Hippocampal formation (tissue), 2 donors: Measurements from ENCODE around the gene CFHR3.
"Not testable (repeated sequence)": the region's sequence is repeated elsewhere in the genome, so short reads cannot be mapped to it uniquely, and the experiment has no call there.

Experiments
- DNase-seq, 2 donors: peaks; one replicate each; lab custom pipeline; 2025; lab: John Stamatoyannopoulos, UW

Gene CFHR3

DNA sequence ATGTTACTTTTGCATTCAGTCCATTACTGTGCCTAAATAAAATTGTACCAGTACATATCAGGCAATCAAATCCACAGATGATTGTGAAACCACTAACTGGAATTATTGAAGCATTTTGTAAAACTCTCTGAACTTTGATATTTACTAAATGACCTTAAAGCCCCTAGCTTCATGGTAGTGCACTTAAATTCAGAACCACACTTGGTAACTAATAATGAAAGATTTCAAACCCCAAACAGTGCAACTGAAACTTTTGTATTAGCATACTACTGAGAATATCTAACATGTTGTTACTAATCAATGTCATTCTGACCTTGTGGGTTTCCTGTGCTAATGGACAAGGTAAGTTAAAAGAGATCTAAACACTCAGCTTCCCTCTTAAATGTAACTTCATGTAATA, at the start of gene CFHR3:
TSS of gene CFHR3 (plus strand) at position 238 of the 400 bp plus-strand sequence. CDS start at position 285, 47 bp downstream.
- DNase-seq, result no peak

DNA sequence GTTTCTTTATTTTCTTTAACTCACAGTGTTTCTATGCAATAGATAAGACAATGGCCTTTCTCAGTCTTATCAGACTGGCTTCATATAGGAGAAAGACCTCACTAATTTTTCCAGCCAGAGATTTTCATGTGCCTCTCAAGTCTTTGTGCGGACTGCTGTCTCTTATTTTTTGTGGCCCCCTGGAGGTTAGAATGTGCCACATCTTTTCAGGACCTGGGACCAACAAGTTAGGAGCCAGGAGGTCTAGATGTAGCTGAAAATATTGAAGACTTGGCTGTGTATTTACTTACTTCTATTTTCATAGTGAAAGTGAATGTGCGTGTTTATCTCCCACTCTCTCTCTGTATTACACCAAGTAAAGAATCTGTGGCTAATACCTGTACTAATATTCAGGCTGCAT, 42.1 kb upstream of the CFHR3 start:
- DNase-seq, result no peak

- DNase-seq, result no peak
Measured at GRCh38 chr1:196733091-196733970, 41.3 kb upstream of the CFHR3 start.

DNA sequence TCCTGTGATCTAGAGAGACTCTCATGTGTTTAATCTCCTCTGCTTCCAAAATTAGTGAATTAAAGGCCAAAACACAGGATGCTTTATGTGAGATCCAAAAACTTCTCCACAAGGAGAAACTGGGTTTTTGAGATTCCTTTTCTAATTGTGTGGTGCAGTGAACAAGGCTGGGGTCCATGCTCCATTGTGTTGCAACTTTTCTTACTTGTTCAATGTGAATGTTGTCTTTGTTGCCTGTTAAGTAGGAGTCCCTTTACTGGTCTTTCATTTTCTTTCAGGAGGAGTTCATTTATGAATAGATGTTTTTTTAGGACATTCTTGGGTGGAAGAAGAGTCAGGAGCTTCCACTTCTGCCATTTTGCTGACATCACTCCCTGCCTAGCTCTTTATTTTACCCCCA, 40.6 kb upstream of the CFHR3 start:
- DNase-seq, result no peak

DNA sequence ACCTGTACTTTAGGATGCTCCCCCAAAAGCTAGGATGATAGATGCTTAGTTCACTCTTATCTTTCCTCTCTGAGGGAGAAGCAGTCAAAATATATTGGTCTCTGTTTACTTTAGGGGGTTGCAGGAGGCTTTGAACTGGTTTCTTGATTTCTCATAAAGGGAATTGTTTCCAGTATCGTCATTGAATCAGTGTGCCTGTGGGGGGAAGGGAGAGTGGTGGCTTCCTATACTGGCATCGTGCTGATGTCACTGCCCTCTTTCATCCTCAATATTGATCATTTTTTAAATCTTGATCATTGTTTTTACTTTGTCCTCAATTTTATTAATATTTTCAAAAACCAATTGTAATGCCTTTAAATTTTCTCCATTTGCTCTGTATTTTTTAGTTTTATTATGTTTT, 40.2 kb upstream of the CFHR3 start:
- no peak for DNase-seq

GRCh38 chr1:196738730-196739129, 35.9 kb upstream of the CFHR3 start:
- no peak for DNase-seq

GRCh38 chr1:196743244-196743643, 31.4 kb upstream of the CFHR3 start:
- DNase-seq, result not testable (repeated sequence)

GRCh38 chr1:196765019-196765740, 9.5 kb upstream of the CFHR3 start:
- DNase-seq, result not testable (repeated sequence)

GRCh38 chr1:196769823-196770222, 4.8 kb upstream of the CFHR3 start:
- not testable (repeated sequence) for DNase-seq

GRCh38 chr1:196773713-196774112, 927 bp upstream of the CFHR3 start:
- DNase-seq, result no peak

DNA sequence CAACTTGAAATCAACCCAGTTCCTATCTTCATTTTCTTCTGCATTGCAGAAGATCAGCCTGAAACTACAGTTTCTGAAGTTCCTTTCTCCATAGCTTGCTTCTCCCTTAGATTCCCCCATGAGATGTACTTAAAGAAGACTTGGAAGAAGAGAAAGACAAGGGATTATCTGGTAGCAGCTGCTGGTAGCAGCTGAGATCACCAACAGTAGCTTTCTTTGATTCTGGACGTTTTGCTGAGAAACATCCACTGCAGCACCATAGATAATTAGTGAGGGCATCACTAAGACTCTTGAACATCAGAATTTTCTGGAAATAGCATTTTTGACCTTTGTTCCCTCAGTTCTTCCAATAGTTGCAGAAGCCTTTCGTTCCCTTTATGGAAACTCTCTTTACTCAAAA, 465 bp upstream of the CFHR3 start:
- DNase-seq, result no peak

GRCh38 chr1:196777603-196778002, 3.0 kb downstream of the CFHR3 start:
- no peak for DNase-seq

DNA sequence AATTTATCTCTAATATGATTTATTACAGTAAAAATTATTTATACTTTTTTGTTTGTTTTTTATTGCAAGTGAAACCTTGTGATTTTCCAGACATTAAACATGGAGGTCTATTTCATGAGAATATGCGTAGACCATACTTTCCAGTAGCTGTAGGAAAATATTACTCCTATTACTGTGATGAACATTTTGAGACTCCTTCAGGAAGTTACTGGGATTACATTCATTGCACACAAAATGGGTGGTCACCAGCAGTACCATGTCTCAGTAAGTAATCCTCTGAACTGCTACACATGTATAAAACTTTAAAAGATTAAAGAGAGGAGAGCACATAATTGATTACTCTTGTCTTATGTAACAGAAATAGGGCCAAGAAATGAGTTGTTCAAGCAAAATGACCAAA, 4.5 kb downstream of the CFHR3 start:
- no peak for DNase-seq

- not testable (repeated sequence) for DNase-seq
Measured at GRCh38 chr1:196791252-196791651, 16.6 kb downstream of the CFHR3 start.

DNA sequence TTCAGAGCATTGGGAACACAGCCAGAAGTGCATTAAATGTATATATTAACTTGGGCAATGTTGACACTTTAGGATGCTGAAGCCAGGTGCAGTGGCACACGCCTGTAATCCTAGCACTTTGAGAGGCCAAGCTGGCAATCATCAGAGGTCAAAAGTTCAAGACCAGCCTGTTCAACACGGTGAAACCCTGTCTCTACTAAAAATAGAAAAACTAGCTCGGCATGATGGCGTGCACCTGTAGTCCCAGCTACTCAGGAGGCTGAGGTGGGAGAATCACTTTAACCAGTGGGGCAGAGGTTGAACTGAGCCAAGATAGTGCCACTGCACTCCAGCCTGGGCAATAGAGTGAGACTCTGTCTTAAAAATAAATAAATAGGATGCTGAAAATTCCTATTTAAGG, 19.5 kb downstream of the CFHR3 start:
- not testable (repeated sequence) for DNase-seq

DNA sequence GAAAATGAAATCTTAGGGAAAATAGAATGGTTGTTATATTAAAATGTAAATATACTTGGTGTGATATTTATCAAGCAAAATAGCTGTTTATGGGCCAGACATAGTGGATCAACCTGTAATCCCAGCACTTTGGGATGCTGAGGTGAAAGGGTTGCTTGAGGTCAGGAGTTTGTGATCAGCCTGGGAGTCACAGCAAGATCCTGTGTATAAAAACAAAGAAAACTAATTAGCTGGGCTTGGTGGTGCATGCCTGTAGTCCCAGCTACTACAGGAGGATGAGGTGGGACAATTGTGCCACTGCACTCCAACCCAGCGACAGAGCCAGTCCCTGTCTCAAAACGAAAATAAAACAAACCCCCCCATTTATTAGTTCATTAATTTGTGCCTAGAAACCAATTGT, 23.3 kb downstream of the CFHR3 start:
- DNase-seq, result no peak

- DNase-seq, result not testable (repeated sequence)
Measured at GRCh38 chr1:196801920-196802319, 27.3 kb downstream of the CFHR3 start.

DNA sequence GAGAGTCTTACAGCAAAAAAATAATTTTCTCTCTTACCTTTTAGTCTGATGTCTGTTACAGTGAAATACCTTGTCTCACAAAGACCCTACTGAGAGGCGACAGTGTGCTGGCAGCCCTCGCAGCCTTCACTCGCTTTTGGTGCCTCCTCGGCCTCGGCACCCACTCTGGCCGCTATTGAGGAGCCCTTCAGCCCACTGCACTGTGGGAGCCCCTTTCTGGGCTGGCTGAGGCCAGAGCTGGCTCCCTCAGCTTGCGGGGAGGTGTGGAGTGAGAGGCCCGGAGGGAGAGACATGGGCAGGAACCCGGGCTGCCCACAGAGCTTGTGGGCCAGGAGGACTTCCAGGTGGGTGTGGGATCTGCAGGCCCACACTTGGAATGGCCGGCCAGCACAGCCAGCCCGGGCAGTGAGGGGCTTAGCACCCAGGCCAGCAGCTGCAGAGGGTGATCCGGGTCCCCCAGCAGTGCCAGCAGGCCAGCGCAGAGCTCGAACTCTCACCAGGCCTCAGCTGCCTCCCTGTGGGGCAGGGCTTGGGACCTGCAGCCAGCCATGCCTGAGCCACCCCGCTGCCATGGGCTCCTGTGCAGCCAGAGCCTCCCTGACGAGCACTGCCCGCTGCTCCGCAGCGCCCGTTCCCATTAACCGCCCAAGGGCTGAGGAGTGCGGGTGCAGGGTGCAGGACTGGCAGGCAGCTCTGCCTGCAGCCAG, 34.0 kb downstream of the CFHR3 start:
- no peak for DNase-seq

DNA sequence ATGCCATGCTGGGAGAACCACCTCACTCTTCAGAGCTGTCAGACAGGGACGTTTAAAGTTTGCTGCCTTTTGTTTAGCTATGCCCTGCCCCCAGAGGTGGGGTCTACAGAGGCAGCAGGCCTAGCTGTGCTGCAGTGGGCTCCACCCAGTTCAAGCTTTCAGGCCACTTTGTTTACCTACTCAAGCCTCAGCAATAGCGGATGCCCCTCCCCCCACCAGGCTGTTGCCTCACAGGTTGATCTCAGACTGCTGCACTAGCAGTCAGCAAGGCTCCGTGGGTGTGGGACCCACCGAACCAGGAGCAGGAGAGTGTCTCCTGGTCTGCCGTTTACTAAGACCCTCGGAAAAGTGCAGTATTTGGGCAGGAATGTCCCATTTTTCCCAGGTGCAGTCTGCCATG, 42.8 kb downstream of the CFHR3 start:
- DNase-seq, result not testable (repeated sequence)

- not testable (repeated sequence) for DNase-seq
Measured at GRCh38 chr1:196819531-196819930, 44.9 kb downstream of the CFHR3 start, which contains the start of gene CFHR1. Gene CFHR1 (plus strand): TSS chr1:196819731. CDS start chr1:196819845, 114 bp downstream.

GRCh38 chr1:196827860-196828259, 53.2 kb downstream of the CFHR3 start:
- peak in 1 of 2 donors; percentile 3 for DNase-seq
